DMS79 treated with DMSO at 0.1 percent for 48 hours (cell line): ENCODE data around the gene SCAND1.
"Not testable (repeated sequence)": the region's sequence is repeated elsewhere in the genome, so short reads cannot be mapped to it uniquely, and the experiment has no call there.

Experiments
- DNase-seq: peaks from one replicate; lab custom pipeline; 2025; lab: John Stamatoyannopoulos, UW

Gene SCAND1

DNA sequence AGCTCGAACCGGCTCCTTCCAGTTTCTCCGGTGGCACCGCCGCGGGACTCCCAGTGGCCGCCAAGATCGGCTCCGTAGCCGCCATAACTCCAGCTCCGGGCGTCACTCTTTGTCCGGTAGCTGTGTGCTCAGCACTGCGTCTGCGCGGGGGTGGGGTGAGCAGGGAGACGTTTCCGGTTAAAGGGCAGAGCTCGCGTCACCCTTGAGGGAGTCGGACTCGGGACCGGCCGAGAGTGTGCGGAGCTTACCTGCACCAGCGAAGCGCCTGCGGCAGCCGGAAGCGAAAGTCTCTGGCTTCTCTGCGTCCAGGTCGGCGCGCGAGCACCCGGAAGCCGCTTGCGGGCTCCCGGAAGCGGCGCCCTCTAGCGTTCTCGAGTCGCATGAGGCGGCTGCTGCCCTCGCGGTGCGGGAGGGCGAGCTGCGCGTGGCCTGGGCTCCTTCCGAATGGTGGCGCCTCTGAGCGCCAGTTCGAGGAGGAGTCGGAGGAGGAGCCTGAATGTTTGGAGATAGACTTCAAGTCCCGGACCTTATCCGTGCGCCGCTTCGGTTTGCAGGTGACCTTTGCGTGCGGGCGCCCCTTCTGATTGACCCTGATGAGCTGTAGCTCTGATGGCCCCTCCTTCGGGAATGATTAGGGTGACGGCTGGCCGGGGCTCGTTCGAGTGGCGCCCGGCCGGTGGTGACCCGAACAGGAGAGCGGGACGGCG is at the start of gene SCAND1:
Gene SCAND1 (minus strand): TSS at position 303 of the 707 bp plus-strand sequence. CDS start 218 bp downstream, at position 85.
- peak; percentile 88 for DNase-seq

GRCh38 chr20:36004045-36004444 is 49.7 kb upstream of the SCAND1 start:
- DNase-seq = no peak

GRCh38 chr20:36002855-36003254 is 48.6 kb upstream of the SCAND1 start:
- no peak for DNase-seq

- DNase-seq = not testable (repeated sequence)
Observed at GRCh38 chr20:36001331-36001730, 47.0 kb upstream of the SCAND1 start.

DNA sequence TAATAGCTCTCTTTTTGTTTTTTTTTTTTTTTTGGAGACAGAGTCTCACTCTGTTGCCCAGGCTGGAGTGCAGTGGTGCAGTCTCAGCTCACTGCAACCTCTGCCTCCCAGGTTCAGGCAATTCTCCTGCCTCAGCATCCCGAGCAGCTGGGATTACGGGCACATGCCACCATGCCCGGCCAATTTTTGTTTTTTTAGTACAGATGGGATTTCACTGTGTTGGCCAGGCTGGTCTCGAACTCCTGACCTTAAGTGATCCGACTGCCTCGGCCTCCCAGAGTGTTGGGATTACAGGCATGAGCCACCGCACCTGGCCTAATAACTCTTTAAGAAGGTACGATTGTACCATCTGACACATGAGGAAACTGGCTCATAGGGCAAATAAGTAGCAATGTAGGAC is 42.2 kb upstream of the SCAND1 start:
- DNase-seq = not testable (repeated sequence)

DNA sequence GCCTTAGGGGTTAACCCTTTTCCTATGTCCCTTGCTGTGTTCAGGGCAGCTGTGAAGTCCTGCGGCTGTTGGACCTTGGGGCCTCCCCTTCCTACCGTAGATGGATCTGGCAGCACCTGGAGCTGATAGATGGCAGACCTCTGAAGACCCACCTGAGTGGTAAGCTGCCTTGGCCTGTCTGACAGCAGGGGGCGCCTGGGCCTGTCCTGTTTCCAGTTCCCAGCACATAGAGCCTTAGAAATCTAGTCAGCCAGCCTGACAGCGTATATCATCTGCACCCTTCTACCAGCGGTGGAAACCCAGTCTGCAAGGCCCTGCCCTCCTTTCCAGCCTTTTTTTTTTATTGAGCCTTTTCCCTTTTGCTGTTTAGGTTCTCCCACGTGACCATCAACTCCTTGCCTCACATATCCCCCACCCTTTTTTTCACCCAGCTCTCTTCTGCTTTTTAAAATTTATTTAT is 40.7 kb upstream of the SCAND1 start:
- peak; percentile 34 for DNase-seq

- DNase-seq = peak; percentile 59
Observed at GRCh38 chr20:35992713-35993335, 38.5 kb upstream of the SCAND1 start.

GRCh38 chr20:35991142-35991771 is 37.0 kb upstream of the SCAND1 start:
- DNase-seq = no peak

DNA sequence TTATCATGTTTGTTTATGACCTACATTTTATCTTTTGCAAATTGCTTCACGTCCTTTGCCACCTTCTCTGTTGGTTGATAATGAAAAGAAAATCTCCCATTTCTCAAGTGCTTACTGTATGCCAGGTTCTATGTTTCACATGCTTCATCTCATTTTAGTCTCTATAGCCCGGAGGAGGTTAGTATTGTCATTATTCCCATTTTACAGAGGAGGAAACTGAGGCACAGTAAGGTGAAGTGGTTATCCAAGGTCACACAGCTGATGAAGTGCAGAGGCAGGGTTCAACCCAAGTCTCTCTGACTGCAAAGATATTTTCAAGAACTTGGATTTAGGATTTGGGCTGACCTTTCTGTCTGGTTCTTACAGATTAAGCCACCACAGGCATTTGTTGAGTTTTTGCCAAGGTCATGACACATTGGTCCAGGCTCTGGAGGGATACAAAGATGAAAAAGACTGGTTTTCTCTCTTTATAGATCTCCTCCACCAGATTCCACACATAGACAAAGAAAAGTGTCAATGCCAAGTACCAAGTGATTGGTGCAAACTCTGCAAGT is 34.7 kb upstream of the SCAND1 start:
- DNase-seq = no peak

- no peak for DNase-seq
Observed at GRCh38 chr20:35985806-35986205, 31.5 kb upstream of the SCAND1 start.

GRCh38 chr20:35984382-35984781 is 30.1 kb upstream of the SCAND1 start:
- no peak for DNase-seq

DNA sequence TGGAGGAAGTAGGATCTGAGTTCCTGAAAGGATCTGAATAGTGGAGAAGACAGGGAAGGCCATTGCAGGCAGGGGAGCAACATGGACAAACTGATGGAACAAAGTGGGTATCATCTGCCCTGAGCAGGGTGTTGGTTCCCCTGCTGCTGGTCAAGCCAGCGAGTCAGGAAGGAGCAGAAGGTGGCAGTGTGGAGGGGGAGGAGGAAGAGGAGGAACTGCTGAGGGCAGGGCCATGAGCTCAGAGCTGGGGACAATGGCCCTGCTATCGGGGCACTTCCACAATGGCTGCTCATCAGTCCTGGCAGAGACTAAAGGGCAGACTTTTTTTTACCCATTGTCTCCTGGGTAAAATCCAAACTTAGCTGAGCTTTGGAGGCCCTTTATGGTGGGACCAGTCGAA is 27.7 kb upstream of the SCAND1 start:
- no peak for DNase-seq

DNA sequence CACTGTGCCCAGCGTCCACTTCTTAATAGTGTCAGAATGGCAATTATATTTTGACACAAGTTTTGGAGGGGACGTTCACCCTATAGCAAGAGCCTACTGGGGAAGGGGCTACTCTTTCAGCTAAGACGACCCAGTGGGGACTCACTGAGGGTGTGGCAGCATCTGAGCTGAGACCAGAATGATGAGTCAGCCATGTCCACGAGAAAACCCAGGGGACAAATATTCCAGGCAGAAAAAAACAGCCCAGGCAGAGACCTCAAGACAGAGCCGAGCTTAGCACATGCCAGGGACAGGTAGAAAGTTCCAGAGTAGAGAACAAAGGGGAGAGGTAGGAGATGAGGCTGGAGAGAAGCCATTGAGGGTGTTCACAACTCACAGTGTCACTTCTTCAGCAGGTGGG is 25.2 kb upstream of the SCAND1 start:
- no peak for DNase-seq

- no peak for DNase-seq
Observed at GRCh38 chr20:35978041-35978513, 23.8 kb upstream of the SCAND1 start.

- no peak for DNase-seq
Observed at GRCh38 chr20:35975576-35976373, 21.5 kb upstream of the SCAND1 start.

- no peak for DNase-seq
Observed at GRCh38 chr20:35974256-35974655, 20.0 kb upstream of the SCAND1 start.

GRCh38 chr20:35972462-35972861 is 18.2 kb upstream of the SCAND1 start:
- no peak for DNase-seq

- DNase-seq = no peak
Observed at GRCh38 chr20:35971981-35972380, 17.7 kb upstream of the SCAND1 start.

DNA sequence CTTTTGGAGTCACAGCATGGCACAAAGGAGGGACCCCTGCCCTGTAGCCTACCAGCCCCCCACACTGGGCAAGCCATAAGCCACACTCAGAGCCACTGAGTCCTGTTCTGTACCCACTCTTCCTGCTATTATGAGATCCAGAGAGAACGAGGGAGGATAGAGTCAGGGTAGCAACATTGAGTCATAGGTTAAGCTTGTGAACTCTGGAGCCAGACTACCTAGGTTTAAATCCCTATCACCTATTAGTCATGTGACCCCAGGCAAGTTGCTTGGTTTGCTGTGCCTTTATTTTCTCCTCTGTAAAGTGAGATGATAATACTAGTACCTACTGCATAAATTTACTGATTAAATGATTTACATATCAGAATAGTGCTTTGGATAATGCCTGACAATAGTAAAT is 14.6 kb upstream of the SCAND1 start:
- no peak for DNase-seq

DNA sequence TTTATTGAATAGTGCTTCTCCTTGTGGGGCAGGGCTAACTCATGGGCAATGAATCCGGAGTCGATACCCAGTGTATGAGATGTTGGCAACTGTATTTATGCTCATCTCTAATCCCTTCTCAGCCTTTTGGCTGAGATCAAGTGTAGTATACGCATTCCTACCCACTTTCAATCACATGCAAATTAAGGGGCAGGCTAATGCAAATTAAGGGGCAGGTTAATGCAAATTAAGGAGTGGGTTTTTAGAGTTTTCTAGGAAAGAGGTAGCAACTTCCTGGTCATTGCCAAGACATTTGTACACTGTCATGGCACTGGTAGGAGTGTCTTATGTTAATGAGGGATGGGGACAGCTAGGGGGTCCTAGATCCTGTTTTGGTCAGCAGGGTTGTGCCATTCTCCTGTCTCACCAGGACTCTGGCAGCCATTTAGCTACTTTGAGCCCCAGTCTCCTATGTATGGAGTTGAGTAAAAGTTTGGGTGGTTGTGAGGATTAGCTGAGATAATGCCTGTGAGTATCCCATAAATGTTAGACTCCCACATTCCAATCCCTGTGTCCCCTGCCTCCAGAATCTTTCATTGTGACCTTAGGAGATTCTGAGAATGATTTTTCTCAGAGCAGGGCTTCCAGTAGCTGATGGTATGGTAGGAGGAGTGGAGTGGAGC is 13.8 kb upstream of the SCAND1 start, which contains the start of gene CNBD2:
Gene CNBD2 (plus strand): TSS at position 612 of the 662 bp plus-strand sequence. CDS start 173 bp downstream, outside the sequence.
- DNase-seq = no peak

GRCh38 chr20:35963878-35964277 is 9.6 kb upstream of the SCAND1 start:
- no peak for DNase-seq
